HS-5 (cell line): ENCODE data around the gene PRSS2.

ENCODE experiments used
- DNase-seq: peaks from one replicate; pipeline ENCODE4 v3.0.0-alpha.2; 2012; ENCODE audit warnings: low read depth

The PRSS2 gene

DNA sequence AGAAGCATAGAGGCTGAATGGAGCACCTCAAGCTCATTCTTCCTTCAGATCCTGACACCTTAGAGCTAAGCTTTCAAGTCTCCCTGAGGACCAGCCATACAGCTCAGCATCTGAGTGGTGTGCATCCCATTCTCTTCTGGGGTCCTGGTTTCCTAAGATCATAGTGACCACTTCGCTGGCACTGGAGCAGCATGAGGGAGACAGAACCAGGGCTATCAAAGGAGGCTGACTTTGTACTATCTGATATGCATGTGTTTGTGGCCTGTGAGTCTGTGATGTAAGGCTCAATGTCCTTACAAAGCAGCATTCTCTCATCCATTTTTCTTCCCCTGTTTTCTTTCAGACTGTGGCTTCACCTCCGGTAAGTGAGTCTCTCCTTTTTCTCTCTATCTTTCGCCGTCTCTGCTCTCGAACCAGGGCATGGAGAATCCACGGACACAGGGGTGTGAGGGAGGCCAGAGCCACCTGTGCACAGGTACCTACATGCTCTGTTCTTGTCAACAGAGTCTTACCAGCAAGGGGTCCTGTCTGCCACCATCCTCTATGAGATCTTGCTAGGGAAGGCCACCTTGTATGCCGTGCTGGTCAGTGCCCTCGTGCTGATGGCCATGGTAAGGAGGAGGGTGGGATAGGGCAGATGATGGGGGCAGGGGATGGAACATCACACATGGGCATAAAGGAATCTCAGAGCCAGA is 31.0 kb downstream of the PRSS2 start:
- no peak for DNase-seq

DNA sequence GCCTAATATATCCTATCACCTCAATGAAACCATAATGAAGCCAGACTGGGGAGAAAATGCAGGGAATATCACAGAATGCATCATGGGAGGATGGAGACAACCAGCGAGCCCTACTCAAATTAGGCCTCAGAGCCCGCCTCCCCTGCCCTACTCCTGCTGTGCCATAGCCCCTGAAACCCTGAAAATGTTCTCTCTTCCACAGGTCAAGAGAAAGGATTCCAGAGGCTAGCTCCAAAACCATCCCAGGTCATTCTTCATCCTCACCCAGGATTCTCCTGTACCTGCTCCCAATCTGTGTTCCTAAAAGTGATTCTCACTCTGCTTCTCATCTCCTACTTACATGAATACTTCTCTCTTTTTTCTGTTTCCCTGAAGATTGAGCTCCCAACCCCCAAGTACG is 31.5 kb downstream of the PRSS2 start:
- DNase-seq = no peak

GRCh38 chr7:142803901-142804300 is 33.1 kb downstream of the PRSS2 start:
- DNase-seq = no peak

GRCh38 chr7:142804728-142805207 is 34.0 kb downstream of the PRSS2 start:
- DNase-seq = no peak

DNA sequence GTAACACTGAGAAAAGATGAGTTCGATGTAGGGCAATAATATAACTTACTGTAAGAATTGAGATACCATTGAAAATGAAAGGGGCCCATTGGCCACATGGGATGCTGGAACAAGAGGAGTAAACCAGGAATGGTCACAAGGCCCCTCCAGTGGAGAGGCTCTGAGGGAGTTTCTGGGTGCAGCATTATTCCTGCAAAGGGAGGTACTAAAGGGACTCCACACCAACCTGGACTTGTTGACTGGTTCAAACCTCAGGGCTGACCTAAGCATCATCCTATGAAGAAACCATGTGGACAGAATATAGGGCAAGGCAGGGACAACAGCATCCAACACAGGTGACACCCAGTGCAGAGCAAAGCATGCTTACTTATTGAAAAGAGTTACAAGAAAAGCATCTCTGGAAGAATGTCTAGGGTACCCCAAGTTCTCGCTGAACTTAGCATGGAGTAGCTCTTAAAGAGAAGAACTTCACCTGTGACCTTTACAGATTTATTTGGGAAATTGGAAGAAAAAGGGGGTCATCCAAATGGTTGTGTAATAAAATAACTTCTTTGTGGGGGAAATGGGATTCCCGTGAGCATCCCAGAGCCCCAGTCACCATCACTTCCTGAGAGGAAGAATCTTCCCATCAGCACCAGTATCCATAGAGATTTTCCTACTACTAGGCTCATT is 34.7 kb downstream of the PRSS2 start:
- no peak for DNase-seq

- no peak for DNase-seq
Observed at GRCh38 chr7:142806022-142806356, 35.2 kb downstream of the PRSS2 start.

DNA sequence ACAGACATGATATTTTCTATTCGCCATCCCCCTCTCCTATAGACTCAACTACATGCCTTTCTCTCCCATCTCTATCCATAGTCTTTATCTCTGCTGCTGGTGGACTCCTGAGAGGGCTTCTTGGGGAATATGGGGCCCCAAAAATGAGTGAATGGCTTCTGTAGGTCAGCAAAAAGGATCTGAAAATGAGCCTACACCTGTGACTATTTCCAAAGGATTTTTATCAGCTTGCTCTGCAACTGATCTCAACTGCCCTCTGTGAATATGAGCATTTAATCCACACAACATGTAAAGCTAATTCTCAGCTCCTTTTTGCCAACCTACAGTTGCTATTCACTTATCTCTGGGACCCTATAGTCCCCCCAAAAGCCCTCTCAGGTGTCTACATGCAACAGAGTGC is 36.2 kb downstream of the PRSS2 start:
- DNase-seq = no peak

- DNase-seq = no peak
Observed at GRCh38 chr7:142807855-142808460, 37.2 kb downstream of the PRSS2 start.

DNA sequence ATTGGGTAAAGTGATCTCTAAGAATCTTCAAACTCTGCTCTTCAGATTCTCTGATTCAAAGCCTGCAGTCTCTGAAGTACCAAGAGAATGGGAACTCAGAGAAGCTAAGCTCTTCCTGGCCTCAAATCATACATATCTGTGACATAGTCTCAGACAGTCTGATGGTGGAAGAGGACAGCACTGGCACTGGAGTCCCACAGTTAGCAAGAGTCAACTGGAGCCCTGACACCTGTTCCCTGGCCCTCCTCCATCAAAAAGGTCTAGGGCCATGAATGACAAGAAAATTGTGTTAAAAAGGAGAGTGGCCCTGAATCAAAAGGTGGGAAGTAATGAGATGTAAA is 37.7 kb downstream of the PRSS2 start:
- DNase-seq = no peak

DNA sequence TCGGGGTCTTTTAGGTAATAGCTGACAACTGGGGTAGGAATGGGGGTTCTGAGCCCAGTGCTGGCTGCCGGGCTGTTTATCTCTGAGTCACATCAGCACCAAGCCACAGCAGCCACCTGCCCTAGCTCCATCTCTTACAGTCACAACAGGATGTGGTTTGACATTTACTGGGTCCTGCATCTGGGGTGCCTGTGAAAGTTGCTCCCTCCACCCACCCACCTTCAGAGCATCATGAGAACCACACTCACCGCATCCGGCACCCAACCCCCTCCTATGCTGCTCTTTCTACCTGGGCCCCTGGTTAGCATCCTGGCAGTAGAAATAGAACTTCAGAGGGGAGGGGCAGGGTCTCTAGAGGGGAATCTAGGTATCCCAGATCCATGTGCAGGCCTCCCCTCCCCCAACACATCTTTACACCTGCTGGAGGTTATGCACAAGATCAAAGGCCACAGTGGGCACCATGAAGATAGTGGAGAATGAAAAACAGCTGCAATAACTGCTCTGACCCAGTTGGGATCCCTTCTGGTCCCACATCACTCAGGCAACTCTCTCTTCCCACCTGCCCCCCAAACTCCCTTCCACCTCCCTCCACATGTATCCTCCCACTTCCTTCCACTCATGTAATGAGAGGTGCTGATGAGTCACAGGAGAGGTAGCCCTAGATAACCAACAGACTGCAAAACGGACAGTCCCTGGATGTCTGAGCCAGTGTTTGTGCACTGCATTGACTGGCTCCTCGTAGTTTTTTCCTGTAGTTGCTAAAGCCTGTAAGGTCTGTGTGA is 38.2 kb downstream of the PRSS2 start:
- no peak for DNase-seq

DNA sequence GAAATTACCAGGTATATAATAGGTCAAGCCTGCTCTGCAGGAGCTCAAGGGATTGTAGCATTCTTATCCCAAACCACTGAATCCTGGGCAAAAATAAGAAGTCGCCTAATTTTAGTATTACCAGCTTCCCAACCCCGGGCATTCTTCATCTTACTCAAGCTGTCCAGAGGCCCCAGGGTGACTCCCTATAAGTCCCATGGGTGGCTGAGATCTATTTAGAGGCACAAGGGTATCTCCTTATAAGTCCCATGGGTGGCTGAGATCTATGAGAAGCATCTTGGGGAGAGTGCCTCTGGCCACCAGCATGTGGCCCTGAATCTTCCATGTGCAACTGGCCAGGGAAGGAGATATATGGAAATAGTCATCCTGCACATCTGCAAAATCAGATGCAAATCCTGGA is 38.9 kb downstream of the PRSS2 start:
- DNase-seq = no peak

- DNase-seq = no peak
Observed at GRCh38 chr7:142811154-142811737, 40.5 kb downstream of the PRSS2 start.

DNA sequence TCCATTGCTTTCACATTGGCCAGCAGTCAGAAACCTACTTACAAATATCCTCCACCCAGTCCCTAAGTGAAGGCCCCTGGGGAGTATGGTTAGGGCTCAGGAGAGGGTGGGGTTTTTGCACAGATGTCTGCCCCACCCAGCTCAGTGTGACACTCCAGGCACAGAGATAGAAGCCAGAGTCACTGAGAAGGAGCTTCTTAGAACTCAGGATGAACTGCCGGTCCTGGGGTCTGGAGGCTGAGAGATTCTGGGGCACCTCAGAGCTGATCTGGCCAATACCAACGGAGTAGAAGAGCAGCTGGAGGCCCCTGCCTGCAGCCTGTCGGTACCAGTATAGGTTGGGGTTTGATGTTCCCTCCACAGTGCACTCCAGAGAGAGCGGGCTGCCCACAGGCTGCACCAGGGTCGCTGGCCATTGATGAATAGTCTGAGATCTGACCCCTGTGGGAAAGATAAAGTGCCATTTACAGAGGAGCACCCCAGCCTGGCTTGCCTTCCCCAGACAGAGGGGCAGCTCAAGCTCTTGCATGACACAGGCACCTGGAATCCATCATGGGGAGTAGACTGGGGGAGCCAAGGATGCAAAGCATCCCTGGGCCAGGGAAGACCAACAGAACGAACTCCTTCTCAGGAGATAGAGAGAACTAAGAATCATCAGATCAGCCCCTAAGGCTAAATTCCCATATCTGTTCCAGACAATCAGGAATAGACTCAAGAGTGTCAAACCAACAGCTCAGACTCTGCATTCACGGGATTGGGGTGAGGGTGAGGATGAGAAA is 41.9 kb downstream of the PRSS2 start:
- no peak for DNase-seq

DNA sequence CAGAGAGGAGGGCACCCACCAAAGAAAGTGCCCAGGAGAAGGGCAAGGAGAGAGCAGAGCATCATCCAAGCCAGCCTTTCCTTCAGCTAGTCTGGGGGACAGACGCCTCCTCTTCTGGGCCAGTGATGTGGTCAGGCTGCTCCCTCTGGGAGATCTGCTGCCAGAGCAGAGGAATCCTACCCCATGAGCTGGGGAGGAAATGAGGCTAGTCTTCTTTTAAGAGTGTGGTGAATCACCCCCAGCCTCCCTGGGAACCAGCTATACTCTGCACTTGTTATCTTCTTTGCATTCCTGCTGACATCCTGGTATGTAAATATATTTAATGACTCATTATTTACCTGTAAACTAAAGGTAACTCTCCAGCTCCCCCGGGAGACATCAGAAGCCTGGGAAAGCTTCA is 42.5 kb downstream of the PRSS2 start:
- peak; percentile 35 for DNase-seq

DNA sequence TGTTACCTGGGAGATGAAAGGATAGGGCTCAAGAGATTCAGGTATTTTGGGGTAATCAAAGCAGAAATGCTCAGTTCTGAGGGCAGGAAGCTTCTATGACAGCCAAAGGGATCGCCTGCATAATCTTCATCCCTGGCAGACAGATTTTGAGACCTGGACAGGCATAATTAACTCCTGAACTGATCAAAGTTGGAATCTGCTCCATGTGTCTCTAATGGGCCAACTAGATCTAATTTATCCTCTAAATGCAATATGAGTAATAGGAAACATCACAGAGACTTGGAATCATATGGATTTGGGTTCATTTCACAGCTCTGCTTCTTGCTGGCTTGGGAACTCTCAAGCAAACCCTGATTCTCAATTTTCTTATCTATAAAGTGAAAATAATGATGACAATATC is 42.9 kb downstream of the PRSS2 start:
- DNase-seq = no peak

DNA sequence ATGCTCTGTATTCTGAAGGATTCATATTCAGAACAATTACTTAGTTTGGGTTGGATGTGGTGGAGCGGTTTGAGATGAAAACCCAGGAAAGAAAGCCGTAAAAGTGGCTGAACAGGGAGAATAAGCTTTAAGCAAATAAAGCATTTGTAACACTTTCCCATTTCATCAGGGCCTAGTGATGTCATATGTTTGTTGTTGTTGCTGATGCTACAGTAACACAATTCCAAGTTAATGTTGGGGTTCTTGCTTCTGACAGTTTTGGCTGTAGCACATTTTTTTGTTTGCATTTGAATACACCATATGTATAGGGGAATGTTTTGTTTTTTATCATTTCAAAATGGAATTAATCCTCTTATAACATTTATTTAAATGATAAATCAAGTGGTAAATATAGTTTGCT is 43.7 kb downstream of the PRSS2 start:
- DNase-seq = no peak

DNA sequence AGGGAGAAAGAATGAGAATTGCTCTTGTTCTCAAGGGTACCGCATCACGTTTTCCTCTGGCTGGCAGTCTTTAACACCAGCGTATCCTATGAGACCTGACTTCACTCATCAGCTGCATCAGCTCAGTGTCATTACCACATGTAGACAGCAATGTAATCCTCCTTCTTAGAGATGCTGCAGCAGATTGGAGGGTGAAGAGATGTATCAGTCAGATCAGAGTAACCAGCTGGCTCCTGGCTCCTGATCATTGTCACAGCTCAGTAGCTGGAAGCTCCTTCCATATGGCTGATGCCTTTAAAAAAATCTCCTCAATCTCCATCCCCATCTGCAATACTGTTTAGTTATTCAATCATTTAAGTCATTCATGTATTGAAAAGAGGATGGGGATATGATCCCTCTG is 44.4 kb downstream of the PRSS2 start:
- DNase-seq = no peak

GRCh38 chr7:142817506-142817905 is 46.7 kb downstream of the PRSS2 start:
- no peak for DNase-seq

DNA sequence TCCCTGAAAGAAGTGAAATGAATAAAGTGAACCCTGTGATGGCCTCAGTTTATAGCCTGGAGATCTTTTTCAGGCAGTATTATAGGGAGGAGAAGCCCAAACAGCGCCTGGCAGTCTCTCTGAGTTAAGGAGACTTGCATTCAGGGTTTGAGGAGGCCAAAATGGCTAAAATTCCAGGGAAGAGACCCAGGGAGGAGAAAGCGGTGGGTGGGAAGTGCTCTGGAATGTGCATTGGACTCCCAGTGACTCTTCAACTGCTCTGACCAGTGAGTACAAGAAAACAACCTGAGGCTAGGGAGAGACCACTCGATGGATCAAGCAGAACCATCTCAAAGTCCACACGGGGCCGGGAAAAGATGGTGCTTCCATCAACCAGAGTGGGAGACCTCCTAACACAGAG is 48.8 kb downstream of the PRSS2 start:
- no peak for DNase-seq

DNA sequence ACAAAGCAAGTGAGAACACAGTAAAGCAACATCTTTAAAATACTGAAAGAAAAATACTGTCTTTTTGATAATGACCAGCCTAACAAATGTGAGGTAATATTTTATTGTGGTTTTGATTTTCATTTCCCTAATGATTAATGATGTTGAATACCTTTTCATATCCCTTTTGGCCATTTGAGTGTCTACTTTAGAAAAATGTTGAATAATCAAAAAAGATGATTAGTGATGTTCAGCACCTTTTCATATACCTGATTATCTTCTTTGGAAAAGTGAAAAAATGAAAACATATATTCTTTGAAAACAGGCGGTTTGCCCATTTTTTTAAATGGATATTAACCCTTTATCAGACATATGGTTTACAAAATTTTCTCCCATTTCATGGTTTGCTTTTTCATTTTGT is 51.9 kb downstream of the PRSS2 start:
- no peak for DNase-seq
